Measurements from ENCODE around the gene TMEM183A.
"Not testable (repeated sequence)": the region's sequence is repeated elsewhere in the genome, so short reads cannot be mapped to it uniquely, and the experiment has no call there.

TMEM183A gene

GRCh38 chr1:202987255-202987654 lies 19.9 kb upstream of the TMEM183A start:
- DNase-seq: no peak

- DNase-seq: peak in 3 of 4 experiments; percentile 27 to 46 (median 42)
These were observed 19.1 kb upstream of the TMEM183A start for GRCh38 chr1:202987922-202988583.

- DNase-seq: peak in 1 of 4 experiments; percentile 15
These were observed 17.3 kb upstream of the TMEM183A start for GRCh38 chr1:202989879-202990278.

- no peak for DNase-seq
These were observed 16.1 kb upstream of the TMEM183A start for GRCh38 chr1:202991112-202991511.

- DNase-seq: no peak
These were observed 12.4 kb upstream of the TMEM183A start for GRCh38 chr1:202994756-202995155.

GRCh38 chr1:202998836-202999750 lies 8.1 kb upstream of the TMEM183A start:
- DNase-seq: peak; percentile 81 to 90 (median 89)

- no peak for DNase-seq
These were observed 6.8 kb upstream of the TMEM183A start for GRCh38 chr1:203000217-203000944.

GRCh38 chr1:203001986-203002385 lies 5.2 kb upstream of the TMEM183A start:
- no peak for DNase-seq

- no peak for DNase-seq
These were observed 4.2 kb upstream of the TMEM183A start for GRCh38 chr1:203002951-203003350.

GRCh38 chr1:203005395-203006142 lies 1.6 kb upstream of the TMEM183A start:
- peak; percentile 58 to 75 (median 70) for DNase-seq

GRCh38 chr1:203009185-203009584 lies 2.0 kb downstream of the TMEM183A start:
- DNase-seq: no peak

- DNase-seq: no peak
These were observed 4.4 kb downstream of the TMEM183A start for GRCh38 chr1:203011582-203011981.

GRCh38 chr1:203017061-203017460 lies 9.9 kb downstream of the TMEM183A start:
- no peak for DNase-seq

- DNase-seq: no peak
These were observed 10.5 kb downstream of the TMEM183A start for GRCh38 chr1:203017692-203018091.

GRCh38 chr1:203022855-203023254 lies 15.7 kb downstream of the TMEM183A start:
- DNase-seq: not testable (repeated sequence)

- no peak for DNase-seq
These were observed 18.5 kb downstream of the TMEM183A start for GRCh38 chr1:203025686-203026030.

- DNase-seq: peak; percentile 83 to 94 (median 91)
These were observed 19.0 kb downstream of the TMEM183A start, which contains the start of gene PPFIA4 for GRCh38 chr1:203026031-203026665. Gene PPFIA4 (plus strand): TSS chr1:203026491. CDS start chr1:203039009, 12,518 bp downstream.

GRCh38 chr1:203026666-203027663 lies 19.8 kb downstream of the TMEM183A start:
- DNase-seq: no peak

GRCh38 chr1:203028067-203028783 lies 21.1 kb downstream of the TMEM183A start:
- DNase-seq: no peak
